ENCODE measurements around the gene SNRPD1. TPM values are rescaled to one million over a fixed set of nuclear protein-coding genes. Genes with fewer than 3 reads are reported as not detected.
A peak's percentile ranks its signal among the peaks of the same experiment; 100 is the strongest.

Gene SNRPD1
- total and polyA plus RNA-seq, 2 donors (not counting 3 experiments of a cell fraction or from before 2014, with no cell fraction given), result 16.6 to 97.3 TPM

DNA sequence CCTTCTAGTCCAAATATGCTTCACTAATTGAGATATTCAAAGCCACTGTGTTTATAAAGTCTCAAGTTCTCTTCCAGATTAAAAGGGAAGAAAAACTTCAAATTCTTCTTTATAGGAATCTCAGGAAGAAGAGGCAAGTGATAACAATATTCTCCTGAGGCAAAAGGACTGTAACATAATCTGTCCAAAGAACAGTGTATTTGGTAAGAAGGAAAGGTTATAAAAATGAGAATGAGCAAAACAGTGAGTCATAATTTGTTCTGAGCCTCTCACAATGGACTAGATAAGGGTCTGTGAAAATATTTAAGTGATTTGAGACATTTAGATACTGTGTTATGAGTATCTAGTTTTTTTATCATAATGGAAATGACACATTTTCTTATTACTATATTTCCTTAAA is 44.3 kb downstream of the SNRPD1 start:
- H3K9me1 ChIP-seq (replicated peaks; ENCODE audit: control insufficient read depth, extremely low read depth, insufficient read depth, low read length), result no peaks in the 10 kb centered on the region
- ChIA-PET CTCF (no interaction called here), POLR2A (no interaction called here)
- H4K20me1 ChIP-seq (replicated peaks; ENCODE audit: control insufficient read depth, extremely low read depth, insufficient read depth, low read length), result no peaks in the 10 kb centered on the region
- H2AFZ ChIP-seq (ENCODE audit: low read depth, low read length), result no peak overlapping the region
- peak overlapping the region; percentile 13 for H3K9ac ChIP-seq (replicated peaks; ENCODE audit: extremely low read depth, insufficient read depth, low read length)
- intact Hi-C loops (cut with micrococcal nuclease) (loop anchor here (5.0 kb wide), 1 partner anchor 46 kb away; the partner anchor contains the start of gene ABHD3), dilution Hi-C loops (cut with MboI; ENCODE audit: extremely low pct_ligation_motif_present, low sequenced_read_pairs) (no loop called here)
- peak overlapping the region; percentile 66 for H3K27ac ChIP-seq (ENCODE audit: insufficient read depth, low read depth, low read length)
- H3K4me2 ChIP-seq (ENCODE audit: insufficient read depth, low read length), result peak overlapping the region; percentile 83
- H3K9me3 ChIP-seq (replicated peaks; ENCODE audit: control insufficient read depth, insufficient read depth, low read length), result no peaks in the 10 kb centered on the region
- DNase-seq (ENCODE audit: low read depth, low spot score) (peak; percentile 71), FAIRE-seq (peak; percentile 59)
- TF ChIP-seq, protein P1, sequence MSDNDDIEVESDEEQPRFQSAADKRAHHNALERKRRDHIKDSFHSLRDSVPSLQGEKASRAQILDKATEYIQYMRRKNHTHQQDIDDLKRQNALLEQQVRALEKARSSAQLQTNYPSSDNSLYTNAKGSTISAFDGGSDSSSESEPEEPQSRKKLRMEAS (IDR thresholded peaks at IDR 0.05; ENCODE audit: insufficient read depth, insufficient read length), result no peak
- TF ChIP-seq JUN (IDR thresholded peaks at IDR 0.05; ENCODE audit: borderline replicate concordance, insufficient read depth, insufficient read length, low read depth) (peak; percentile 58), POLR2AphosphoS5 (IDR thresholded peaks at IDR 0.05; ENCODE audit: insufficient read depth, low read depth, low read length) (no peak), FOS (IDR thresholded peaks at IDR 0.05; ENCODE audit: borderline replicate concordance, insufficient read depth, low read length) (peak; percentile 90)
- H3K4me3 ChIP-seq (replicated peaks in 1 of 3; ENCODE audit: insufficient read depth in 1 of 3, low read depth in 1 of 3, low read length in 3 of 3), result peak overlapping the region in 1 of 3 experiments; percentile 32
- no peaks in the 10 kb centered on the region for H3K79me2 ChIP-seq (ENCODE audit: control insufficient read depth, insufficient read depth, low read length)
- no peaks in the 10 kb centered on the region for H3K27me3 ChIP-seq (ENCODE audit: control insufficient read depth in 2 of 2, insufficient read depth in 2 of 2, low read length in 2 of 2)
- no peaks in the 10 kb centered on the region for H3K36me3 ChIP-seq (ENCODE audit: control insufficient read depth in 2 of 2, extremely low read depth in 1 of 2, insufficient read depth in 2 of 2, low read length in 2 of 2)
- peaks cover 12% of the 10 kb centered on the region for H3K4me1 ChIP-seq (ENCODE audit: control insufficient read depth, extremely low read depth, insufficient read depth, low read length)
- no TSS peak for BruUV-seq (replicated peaks)

DNA sequence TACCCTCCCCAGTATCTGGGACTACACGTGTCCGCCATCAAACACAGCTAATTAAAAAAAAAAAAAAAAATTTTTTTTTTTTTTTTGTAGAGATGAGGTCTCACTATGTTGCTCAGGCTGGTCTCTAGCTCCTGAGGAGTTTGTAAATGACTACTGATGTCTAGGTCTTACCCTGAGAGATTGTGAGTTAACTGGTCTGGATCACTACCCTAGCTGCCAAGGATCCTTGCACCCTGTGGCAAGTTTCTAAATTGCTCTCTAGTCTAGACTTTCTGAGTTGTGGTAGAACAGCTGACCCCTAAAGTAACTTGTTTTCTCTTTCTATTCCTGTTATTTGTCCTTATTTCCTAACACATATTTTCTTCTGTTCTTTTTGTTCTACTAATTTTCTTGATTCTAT is 48.0 kb downstream of the SNRPD1 start:
- ChIA-PET POLR2A (no interaction called here), CTCF (interaction anchor here (1.2 kb wide), 1 partner anchor 10 kb away, joined by 3 read pairs; no protein-coding TSS in a partner anchor)
- no peaks in the 10 kb centered on the region for H3K36me3 ChIP-seq (ENCODE audit: control insufficient read depth in 2 of 2, extremely low read depth in 1 of 2, insufficient read depth in 2 of 2, low read length in 2 of 2)
- DNase-seq (ENCODE audit: low read depth, low spot score) (no peak), FAIRE-seq (no peak)
- no peak overlapping the region for H2AFZ ChIP-seq (ENCODE audit: low read depth, low read length)
- BruUV-seq (replicated peaks), result no TSS peak
- no peak overlapping the region for H3K27ac ChIP-seq (ENCODE audit: insufficient read depth, low read depth, low read length)
- no peak overlapping the region for H3K4me3 ChIP-seq (replicated peaks in 1 of 3; ENCODE audit: insufficient read depth in 1 of 3, low read depth in 1 of 3, low read length in 3 of 3)
- dilution Hi-C loops (cut with MboI; ENCODE audit: extremely low pct_ligation_motif_present, low sequenced_read_pairs) (no loop called here), intact Hi-C loops (cut with micrococcal nuclease) (no loop called here)
- TF ChIP-seq EZH2 (IDR thresholded peaks at IDR 0.05; ENCODE audit: borderline replicate concordance, low read depth, low read length, severe bottlenecking), result no peak
- TF ChIP-seq, protein P1 (IDR thresholded peaks at IDR 0.05; ENCODE audit: insufficient read depth, insufficient read length), result no peak
- TF ChIP-seq POLR2A (IDR thresholded peaks at IDR 0.05; ENCODE audit: low read depth, low read length), result no peak
- TF ChIP-seq GATA2 (IDR thresholded peaks at IDR 0.05; ENCODE audit: insufficient read depth, insufficient read length, low read depth, low read length), result no peak
- TF ChIP-seq FOS (IDR thresholded peaks at IDR 0.05; ENCODE audit: borderline replicate concordance, insufficient read depth, low read length), result no peak
- TF ChIP-seq MYC (IDR thresholded peaks at IDR 0.05; ENCODE audit: low read depth, low read length), result no peak
- TF ChIP-seq POLR2AphosphoS5 (IDR thresholded peaks at IDR 0.05; ENCODE audit: insufficient read depth, low read depth, low read length), result no peak
- no peak for TF ChIP-seq JUN (IDR thresholded peaks at IDR 0.05; ENCODE audit: borderline replicate concordance, insufficient read depth, insufficient read length, low read depth)
- TF ChIP-seq, protein P2, sequence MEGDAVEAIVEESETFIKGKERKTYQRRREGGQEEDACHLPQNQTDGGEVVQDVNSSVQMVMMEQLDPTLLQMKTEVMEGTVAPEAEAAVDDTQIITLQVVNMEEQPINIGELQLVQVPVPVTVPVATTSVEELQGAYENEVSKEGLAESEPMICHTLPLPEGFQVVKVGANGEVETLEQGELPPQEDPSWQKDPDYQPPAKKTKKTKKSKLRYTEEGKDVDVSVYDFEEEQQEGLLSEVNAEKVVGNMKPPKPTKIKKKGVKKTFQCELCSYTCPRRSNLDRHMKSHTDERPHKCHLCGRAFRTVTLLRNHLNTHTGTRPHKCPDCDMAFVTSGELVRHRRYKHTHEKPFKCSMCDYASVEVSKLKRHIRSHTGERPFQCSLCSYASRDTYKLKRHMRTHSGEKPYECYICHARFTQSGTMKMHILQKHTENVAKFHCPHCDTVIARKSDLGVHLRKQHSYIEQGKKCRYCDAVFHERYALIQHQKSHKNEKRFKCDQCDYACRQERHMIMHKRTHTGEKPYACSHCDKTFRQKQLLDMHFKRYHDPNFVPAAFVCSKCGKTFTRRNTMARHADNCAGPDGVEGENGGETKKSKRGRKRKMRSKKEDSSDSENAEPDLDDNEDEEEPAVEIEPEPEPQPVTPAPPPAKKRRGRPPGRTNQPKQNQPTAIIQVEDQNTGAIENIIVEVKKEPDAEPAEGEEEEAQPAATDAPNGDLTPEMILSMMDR (IDR thresholded peaks at IDR 0.05; ENCODE audit: extremely low read depth in 1 of 2, insufficient read depth in 1 of 2, low read depth in 1 of 2, low read length in 2 of 2), result no peak
- H4K20me1 ChIP-seq (replicated peaks; ENCODE audit: control insufficient read depth, extremely low read depth, insufficient read depth, low read length), result no peaks in the 10 kb centered on the region
- no peaks in the 10 kb centered on the region for H3K9me1 ChIP-seq (replicated peaks; ENCODE audit: control insufficient read depth, extremely low read depth, insufficient read depth, low read length)
- peaks cover 12% of the 10 kb centered on the region for H3K4me1 ChIP-seq (ENCODE audit: control insufficient read depth, extremely low read depth, insufficient read depth, low read length)
- no peaks in the 10 kb centered on the region for H3K79me2 ChIP-seq (ENCODE audit: control insufficient read depth, insufficient read depth, low read length)
- no peaks in the 10 kb centered on the region for H3K9me3 ChIP-seq (replicated peaks; ENCODE audit: control insufficient read depth, insufficient read depth, low read length)
- no peak overlapping the region for H3K9ac ChIP-seq (replicated peaks; ENCODE audit: extremely low read depth, insufficient read depth, low read length)
- no peaks in the 10 kb centered on the region for H3K27me3 ChIP-seq (ENCODE audit: control insufficient read depth in 2 of 2, insufficient read depth in 2 of 2, low read length in 2 of 2)
- H3K4me2 ChIP-seq (ENCODE audit: insufficient read depth, low read length), result no peak overlapping the region

Data from endothelial cell of umbilical vein (primary cell).